Stimulated activated CD4-positive, alpha-beta T cell treated with anti-CD3 and anti-CD28 coated beads, Interleukin-12 subunit alpha, Interleukin-12 subunit beta, amount 100 ng/mL, for 48 hours (primary cell): ENCODE measurements around the gene JAG1.

Experiments used
- DNase-seq, 3 donors: peaks; one replicate each; pipeline ENCODE4 v3.0.0-alpha.2; 2020; ENCODE audit warnings: low read depth in 2 of 3, low spot score in 1 of 3

JAG1 gene

DNA sequence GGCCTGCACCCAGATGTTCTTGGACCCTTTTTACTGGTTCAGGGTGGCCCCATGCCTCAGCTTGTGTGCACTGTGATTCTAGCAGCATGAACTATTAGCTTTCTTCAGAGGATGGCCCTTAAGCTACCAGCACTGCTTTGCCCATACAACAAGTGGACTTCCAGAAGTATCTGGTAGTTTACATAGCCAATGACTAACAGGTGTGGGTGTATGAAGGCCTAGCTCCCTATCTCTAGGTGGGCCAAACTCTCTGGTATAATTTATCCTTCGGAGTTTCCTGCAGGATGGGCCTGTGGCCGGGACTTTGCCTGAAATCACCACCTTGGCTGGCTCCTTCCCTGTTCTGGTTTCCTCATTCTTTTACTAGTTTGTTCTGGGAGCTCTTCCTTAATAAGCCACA lies 26.1 kb upstream of the JAG1 start:
- no peak for DNase-seq

DNA sequence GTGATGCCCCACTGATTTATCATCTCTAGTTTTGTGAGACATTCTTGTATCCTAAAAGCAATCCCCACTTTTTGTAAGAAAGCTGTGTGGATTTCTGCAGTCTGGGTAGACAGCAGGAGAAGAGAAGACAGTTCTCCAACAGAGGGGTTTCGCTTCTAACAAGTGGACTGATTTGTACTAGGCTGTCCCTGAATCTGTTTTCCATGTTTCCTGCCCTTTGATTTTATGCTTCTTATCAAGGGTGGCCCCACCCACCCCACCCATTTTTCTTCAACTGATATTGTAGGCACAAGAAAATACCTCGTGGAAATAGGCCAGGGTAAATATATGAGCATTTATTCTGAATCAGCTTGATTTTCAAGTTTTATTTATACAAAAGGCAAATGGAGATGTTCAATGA lies 25.7 kb upstream of the JAG1 start:
- no peak for DNase-seq

DNA sequence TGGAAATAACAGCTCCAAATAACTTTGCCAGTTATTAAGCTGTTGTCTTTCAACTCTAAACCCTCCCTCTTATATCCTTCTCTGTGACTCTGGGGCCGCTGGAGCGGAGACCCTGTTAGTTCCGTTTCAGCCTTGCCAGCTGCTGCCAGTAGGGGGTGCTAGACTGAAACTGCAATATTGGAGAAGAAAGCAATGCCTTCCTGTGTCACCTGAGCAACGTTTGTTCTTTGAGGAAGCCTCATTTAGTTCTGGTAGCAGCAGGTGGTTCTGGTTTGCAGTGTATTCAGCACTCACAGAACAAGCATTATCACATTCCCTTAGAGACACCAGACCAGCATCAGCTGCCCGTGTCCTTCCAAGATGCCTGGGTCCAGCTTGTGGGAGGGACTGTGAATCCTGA lies 22.9 kb upstream of the JAG1 start:
- no peak for DNase-seq

DNA sequence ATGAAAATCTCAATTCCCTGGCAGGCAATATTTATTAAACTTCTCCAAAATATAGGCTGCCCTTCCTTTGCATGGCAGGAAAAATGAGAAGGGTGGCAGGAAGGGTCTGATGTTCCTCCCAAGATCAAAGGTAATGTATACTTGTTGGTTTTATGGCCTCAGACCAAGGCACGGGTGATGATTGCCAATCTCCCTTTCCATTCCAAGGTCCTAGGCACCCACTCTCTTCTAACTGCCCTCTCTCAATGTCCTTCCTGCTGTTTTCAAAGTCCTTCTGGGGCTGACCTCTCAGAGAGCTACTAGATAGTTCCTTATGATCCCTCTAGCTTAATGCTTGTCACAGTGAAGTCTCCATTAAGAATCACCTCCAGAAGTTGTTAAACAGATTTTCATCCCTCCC lies 15.6 kb upstream of the JAG1 start:
- no peak for DNase-seq

DNA sequence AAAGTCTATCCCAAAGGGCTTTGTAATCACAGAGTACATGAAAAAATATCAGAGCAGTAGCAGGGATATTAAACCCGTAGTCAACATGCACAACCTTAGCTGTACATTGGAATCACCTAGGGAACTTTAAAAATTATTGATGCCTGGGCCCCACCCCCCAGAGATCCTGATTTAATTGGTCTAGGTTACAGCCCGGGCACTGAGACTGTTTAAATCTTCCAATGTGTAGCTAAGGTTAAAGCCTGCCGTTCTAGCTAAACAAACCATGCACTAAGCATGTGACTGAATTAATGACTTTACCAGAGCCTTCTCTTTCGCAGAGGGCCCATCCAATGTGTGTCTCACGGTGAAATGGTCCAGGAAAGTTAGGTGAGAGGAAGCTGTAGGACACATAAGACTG lies 14.1 kb upstream of the JAG1 start:
- no peak for DNase-seq

DNA sequence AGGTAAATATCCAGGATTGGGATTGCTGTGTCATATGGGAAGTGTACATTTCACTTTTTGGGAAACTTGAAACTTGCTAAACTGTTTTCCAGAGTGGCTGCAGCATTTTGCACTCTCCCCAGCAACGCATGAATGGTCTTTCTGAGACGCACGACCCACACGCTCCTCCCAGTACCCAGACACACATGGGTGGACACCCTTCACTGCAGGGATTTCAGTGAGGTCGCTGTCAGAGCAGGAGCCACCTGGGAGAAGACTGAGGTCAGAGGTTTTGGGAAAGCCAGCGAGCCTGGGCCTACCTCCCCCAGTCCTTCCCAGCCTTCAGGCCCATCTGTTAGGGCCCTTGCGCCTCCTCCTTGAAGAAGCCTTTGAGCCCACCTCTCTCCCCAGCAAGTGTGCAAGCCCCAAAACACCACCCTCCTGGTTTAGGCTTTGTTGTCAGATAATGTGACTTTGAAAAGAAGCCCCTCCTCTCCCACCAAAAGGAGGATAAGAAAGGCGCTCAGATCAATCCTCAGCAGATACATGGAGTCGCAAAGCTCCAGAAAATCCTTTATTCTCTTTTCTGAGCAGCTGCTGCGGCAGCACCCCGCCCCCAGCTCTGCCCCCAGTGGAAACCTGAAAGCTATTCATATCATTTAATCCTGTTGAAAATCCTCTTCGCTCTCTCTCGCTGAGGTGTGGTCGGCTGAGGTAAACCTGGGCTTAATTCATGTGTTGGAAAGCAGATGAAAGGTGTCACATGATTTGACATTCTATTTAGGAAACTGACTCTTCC lies 12.7 kb upstream of the JAG1 start:
- no peak for DNase-seq

DNA sequence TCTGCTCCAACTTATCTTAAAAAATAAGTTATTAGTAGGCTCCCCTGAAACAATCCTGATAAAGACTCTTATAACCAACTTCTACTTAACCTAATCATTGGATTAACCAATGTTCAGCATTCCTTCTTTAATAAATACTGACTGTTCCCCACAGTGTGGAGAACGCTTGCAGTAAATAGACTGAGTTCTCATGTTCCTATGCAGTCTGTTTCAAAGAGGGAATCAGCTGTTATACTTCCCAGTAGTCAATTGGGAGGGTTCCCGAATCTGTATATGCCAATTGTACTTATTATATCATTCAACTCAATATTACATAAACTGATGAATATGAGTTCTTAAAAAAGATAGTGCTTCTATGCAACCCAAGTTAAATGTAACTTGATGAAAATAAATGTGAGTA lies 9.7 kb upstream of the JAG1 start:
- no peak for DNase-seq

DNA sequence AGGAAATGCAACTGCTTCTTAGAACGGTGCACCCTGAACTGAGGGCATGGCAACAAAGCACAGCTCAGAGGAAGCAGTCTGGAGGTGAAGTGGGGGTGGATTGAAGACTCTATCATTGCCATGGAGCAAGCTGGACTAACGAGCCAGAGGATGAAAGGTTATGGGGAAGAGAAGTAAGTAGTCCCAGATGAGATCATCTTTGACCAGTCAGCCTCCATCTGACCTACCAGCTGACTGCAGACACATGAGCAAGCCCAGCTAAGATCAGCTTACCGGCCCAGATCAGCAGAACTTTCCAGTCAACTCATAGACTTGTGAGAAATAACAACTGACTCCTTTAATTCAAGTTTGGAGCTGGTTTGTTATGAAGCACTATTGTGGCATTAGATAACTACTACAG lies 9.1 kb upstream of the JAG1 start:
- no peak for DNase-seq

DNA sequence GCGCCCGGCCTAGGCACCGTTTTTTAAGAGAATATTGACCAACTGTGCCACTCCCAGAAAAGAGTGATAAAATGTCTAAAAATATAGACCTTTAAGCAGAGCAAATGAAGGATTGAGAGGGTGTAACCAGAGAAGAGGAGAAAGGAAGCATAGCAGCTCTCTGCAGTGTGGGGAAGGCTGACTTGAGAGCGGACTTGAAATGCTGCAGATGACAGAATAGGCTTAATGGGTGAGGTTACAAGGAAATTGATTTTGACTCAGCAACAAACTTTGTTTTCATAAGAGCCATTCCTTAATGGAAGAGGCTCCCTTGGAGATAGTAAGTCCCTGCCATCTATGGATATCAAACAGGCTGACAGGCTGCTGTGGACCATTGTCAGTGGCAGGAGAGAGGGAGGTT lies 7.7 kb upstream of the JAG1 start:
- DNase-seq = no peak

DNA sequence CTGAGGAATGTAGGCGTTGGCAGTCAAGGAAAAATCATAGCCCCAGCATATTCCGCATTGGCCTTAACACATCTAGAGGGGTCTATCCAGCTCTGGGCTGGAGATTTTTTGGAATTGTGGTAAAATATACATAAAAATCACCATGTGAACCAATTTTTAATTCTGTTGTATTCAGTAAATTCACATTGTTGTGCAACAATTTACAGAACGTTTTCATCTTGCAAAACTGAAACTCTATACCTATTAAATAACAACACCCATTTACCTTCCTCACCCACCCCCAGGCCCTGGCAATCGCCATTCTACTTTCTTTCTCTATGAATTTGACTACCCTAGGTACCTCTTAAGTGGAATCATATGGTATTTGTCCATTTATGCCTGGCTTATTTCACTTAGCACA lies 6.8 kb upstream of the JAG1 start:
- no peak for DNase-seq

DNA sequence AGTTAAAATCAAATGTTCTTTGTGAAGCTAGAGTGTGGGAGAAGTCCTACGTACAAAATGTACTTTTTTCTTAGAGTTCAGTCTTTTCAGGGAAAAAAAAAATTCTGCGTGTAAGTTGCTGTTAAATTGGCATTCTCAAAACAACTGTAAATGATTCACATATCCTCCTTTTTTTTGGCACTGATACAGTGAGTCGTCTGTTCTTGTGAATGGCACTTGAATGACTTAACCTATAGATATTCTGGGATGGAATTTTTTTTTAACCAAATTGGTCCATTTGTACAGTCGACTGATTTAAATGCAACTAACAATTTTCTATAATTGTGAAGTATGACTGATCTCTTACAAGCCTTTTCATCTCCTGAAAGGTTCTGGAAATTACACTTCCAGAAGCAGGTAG lies 5.5 kb upstream of the JAG1 start:
- DNase-seq = no peak

DNA sequence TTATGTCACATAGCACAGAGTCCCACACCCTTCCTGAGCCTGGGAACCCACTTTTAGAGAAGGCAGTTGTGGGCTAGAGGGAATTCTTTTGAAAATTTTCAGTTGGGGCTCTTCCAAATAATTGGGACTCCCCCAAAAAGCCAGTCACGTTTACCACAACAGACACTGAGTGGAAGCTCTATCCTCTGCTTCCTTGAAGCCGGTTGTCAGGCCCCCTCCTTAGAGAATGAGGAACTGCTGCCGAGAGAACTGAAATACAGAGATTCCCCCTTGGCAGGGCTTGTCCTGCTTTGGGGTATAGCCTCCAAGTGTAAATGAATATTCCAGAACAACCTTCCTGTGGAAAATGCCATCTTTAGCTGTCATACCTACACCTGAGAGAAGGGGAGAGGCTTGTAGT lies 2.7 kb upstream of the JAG1 start:
- DNase-seq = no peak

DNA sequence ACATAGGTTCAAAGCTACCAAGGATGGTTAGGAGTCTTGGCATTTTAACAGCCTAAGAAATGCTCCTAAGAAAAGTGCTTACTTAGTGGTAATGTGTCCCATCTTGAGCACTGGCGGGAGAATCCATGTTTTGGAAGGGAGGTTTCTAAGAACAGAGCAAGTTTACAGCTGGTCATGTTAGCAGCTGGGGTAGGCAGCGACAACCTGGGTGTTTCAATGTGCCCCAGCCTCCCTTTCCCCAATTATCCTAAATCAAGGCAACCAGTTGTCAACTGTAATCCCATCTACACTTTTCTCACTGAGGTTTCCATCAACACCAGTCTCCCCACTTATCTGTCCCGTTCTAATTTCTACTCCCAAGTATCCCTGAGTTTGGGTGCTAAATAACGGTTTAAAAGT lies 1.6 kb upstream of the JAG1 start:
- DNase-seq = no peak

DNA sequence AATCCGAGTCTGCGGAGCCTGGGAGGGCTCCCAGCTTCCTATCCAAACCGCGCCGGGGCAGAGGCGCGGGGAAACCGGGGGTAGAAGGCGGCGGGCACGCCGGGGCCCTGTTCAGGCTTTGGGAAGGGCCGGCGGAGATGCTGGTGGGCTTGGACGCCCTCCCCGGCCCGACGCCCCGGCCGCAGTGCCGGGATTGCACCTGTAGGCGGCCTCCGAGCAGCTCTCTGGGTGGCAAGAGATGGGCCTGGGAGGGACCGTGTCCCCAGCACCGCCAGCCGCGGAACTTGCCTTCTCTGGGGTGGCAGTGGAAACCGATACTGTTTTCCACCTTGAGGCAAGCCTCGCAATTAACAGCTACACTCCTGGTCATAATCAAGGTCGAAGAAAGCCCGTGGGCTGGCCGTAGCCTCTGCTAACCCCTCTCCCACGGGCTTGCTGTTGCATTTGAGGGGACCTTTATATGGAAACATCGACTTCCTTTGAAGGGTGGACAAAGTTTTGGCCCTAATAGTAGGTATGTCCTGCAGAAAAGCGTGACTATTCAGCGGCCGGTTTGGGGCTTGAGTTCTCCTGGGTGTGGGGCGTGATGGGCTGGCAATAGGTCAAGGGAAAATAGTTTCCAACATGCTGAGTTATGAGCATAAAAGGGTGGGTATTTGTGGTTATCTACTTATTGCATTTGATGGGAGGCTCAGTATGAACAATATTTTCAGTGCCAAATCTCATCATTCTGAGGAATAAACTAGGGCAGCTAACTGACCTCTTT lies 1.1 kb upstream of the JAG1 start:
- peak in 1 of 3 donors; percentile 30 for DNase-seq

DNA sequence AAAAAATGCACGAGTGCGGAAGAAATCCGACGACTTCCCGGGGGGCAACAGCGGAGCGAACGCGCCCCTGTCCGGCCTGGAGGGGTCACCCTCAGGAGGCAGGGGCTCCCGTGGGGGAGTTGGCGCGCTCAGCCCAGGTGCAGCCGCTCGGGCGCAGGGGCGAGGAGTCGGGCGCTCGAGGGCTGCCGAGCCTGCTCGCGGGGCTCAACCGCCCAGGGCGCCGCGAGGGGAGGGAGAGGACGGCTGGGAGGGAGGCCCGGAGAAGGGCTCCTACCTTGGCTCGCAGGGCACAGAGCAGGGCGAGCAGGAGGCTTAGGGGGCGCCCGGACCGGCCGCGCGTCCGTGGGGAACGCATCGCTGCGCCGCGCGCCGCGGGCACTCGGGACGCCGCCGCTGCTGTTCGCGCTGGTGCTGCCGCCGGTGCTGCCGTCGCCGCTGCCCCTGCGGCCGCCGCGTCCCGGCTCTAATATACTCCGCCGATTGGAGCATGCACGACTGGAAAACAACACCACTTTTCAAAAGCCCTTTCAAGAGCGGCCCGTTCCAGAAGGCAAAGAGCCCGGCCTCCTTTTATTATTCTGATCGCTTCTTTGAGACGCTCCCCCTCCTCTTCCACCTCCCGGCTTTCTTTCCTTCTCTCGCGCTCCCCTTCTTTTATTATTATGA lies 490 bp downstream of the JAG1 start:
- no peak for DNase-seq

DNA sequence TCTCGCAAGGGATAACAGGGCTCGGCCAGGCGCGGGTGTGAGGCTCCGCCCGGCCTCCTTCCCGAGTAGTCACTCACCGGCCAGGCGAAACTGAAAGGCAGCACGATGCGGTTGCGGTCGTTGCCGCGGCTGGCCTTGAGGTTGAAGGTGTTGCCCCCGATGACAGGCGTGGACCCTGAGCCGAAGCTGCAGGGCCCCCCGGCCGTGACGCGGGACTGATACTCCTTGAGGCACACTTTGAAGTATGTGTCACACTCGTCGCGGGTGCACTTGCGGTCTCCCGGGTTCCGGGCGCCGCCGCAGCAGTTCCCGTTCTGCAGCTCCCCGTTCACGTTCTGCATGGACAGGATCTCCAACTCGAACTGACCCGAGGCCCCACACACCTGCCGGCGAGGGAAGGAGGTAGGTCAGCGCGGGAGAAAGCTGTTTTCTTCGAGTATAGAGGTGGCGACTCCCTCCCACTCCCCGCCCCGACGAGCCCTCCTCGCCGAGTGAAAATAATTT lies 1.1 kb downstream of the JAG1 start:
- DNase-seq = peak in 2 of 3 donors; percentile 27 to 29

DNA sequence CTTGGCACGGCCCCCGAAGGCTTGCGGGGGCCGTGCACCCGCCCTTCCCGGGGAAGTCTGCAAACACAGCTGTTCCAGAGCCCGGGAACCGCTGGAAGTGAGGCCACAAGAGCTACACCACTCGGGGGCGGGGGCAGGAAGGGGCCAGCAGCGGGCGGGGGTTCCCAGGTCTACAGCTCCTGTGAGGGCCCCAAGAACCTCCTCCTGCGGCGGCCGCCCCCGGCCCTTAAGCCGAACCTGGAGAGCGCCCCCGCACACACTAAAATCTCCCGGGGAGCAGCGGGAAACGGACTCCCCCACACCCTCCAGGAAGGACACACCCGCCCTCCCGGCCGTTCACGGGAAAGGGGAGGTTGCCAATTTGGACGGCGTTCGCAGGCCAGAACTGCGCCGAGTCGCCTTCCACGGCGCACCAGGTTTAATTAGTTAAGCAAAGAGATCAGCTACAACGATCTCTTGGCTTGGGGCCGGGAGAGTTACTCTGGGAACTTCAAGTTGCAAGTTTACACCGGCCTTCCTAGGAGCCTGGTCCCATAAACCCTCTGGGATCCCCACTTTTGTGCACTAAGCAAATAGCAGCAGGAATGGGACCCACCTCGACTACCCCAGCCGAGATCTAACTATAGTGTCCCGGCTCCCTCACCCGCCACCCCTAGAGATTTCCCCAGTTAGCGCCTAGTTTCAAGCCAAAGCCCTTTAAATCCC lies 1.7 kb downstream of the JAG1 start:
- DNase-seq = no peak

DNA sequence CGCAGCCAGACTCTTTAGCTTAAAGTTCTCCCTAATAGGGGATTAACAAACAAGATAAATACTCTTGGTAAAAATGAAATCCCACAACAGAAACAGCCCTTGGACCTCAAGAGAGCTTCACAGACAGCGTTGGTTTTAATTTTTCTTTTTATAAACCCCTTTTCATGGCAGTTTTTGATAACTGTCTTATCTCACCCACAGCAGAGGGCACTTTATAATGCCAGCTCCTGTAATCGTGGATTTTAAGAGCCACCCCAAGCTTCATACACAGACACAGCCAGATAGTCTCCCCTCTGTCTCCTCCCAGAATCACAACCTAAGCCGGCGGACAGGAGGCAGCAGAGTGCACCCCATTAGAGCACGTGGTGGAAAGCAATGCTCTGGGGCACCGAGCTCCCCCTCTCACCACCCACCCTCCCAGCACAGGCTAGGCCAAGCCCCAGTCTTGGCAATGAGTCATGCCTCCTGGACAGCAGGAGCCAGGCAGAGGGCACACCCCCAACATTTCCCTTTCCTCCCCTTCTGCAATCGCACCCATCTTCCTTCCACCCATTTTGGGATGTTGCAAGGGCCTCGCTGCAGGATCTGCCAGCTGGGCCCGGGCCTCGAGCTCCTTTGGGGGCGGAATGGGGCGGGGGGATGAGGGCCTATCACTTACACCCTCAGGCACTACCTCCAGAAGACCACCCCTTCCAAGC lies 2.4 kb downstream of the JAG1 start:
- DNase-seq = peak in 1 of 3 donors; percentile 12

DNA sequence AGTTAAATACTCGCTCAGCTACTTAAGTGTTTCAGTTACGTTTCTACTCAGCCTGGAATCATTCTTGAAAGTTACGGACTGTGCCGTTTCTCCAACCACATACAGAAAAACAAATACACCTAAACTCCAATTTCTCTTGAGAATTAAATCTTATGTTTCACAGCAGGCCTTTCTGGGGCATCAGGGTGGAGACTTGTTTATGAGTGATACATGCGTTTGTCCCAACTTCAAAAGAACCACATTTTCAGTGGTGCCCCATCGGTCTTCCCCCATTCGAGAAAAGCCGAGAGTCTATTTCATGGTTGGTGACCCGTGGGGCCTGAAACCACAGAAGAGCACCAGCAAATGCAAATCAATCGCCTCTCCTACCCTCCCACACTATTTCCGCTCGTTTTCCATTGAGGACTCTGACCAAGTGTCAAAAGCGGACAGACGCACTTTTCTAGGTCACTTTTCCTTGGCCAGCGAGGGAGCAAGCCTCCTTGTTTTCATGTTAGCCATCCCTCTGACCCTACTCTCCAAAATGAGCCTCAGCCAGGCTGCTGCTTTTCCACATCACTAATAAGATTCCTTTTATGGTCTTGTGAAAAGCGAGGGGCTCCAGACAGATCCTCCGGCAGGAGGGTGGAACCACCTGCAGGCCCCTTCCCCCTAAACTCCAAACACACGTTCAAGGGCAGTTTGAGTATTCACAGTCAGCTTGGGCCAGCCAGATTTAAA lies 3.1 kb downstream of the JAG1 start:
- no peak for DNase-seq

DNA sequence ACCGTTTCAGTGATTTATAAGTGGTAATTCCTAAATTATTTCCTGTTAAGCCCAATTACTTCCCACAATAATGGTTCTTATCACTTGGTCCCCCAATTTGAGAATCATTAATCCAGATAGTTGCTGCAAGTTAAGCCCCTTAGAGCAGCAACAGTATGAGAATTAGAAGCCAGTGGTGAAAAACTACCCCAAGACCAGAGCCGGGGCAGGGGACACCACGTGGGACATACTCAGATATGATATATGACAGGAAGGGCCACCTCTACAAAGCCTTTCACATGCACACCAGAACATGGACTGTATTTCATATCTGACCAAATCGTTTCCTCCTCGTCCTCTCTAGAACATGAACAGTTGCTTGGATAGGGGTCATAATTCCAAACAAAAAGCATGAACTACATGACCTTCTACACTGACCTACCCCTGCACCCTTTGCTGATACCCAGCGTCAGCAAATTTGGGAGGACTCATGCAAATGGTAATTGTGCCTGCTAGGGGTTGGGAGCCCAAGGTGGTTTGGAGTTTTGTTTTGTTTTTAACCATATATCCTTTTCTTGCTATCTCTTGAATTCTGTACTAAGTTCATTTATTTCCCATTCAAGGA lies 3.9 kb downstream of the JAG1 start:
- no peak for DNase-seq
